Measurements from ENCODE around the gene TPPP.

DNA sequence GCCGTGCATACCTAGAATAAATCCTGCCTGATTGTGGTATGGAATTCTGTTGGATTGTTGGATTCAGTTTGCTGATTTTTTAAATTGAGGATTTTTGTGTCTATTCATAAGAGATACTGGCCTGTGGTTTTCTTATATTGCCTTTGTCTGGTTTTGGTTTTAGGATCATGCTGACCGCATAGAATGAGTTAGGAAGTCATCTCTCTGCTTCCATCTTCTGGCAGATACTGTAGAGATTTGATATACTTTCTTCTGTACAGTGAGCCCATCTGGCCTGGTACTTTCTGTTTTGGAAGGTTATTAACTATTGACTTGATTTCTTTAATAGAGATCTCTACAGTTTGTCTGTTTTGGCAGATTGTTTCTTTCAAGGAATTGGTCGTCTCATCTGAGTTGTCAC, 66.3 kb downstream of the TPPP start:
- no peak for TF ChIP-seq POLR2A (IDR thresholded peaks at IDR 0.05)
- TF ChIP-seq, protein P1, sequence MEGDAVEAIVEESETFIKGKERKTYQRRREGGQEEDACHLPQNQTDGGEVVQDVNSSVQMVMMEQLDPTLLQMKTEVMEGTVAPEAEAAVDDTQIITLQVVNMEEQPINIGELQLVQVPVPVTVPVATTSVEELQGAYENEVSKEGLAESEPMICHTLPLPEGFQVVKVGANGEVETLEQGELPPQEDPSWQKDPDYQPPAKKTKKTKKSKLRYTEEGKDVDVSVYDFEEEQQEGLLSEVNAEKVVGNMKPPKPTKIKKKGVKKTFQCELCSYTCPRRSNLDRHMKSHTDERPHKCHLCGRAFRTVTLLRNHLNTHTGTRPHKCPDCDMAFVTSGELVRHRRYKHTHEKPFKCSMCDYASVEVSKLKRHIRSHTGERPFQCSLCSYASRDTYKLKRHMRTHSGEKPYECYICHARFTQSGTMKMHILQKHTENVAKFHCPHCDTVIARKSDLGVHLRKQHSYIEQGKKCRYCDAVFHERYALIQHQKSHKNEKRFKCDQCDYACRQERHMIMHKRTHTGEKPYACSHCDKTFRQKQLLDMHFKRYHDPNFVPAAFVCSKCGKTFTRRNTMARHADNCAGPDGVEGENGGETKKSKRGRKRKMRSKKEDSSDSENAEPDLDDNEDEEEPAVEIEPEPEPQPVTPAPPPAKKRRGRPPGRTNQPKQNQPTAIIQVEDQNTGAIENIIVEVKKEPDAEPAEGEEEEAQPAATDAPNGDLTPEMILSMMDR (IDR thresholded peaks at IDR 0.05) = no peak
